HepG2 (cell line): ENCODE results near the gene MISP3. TPM values are rescaled to one million over a fixed set of nuclear protein-coding genes. Genes with fewer than 3 reads are reported as not detected.

Experiments
- AGO1 ChIP-seq: fragments of 200-400 bp; formaldehyde crosslinking; IDR thresholded peaks from 2 replicates; pipeline ENCODE4 v1.6.1; 2017; ENCODE audit warnings: mild to moderate bottlenecking, low read depth, low read length, moderate library complexity; ENCODE audit not compliant: poor library complexity, severe bottlenecking
- AGO2 ChIP-seq: fragments of 200-400 bp; formaldehyde crosslinking; optimal IDR thresholded peaks from 2 replicates; pipeline ENCODE3; 2017; ENCODE audit warnings: mild to moderate bottlenecking, low read depth, low read length, moderate library complexity
- ARID2 ChIP-seq: sonication (generic); formaldehyde crosslinking; IDR thresholded peaks from 2 replicates; pipeline ENCODE4 v1.8.1; 2022; ENCODE audit warnings: mild to moderate bottlenecking, missing genetic modification reagents, borderline replicate concordance
- ARNT2 ChIP-seq: sonication (generic); formaldehyde crosslinking; IDR thresholded peaks from 2 replicates; pipeline ENCODE4 v1.8.0; 2022; ENCODE audit warnings: mild to moderate bottlenecking, low read depth, missing genetic modification reagents, moderate library complexity
- ISX ChIP-seq: sonication (generic); formaldehyde crosslinking; conservative IDR thresholded peaks from 2 replicates; pipeline ENCODE4 v1.5.0; 2020; ENCODE audit warnings: missing genetic modification reagents
- NFKB2 ChIP-seq: sonication (generic); formaldehyde crosslinking; IDR thresholded peaks from 2 replicates; pipeline ENCODE4 v1.4.0; 2020; ENCODE audit warnings: missing genetic modification reagents, borderline replicate concordance
- NR2F6 ChIP-seq, 2 experiments: IDR thresholded peaks; 2 replicates each; pipeline ENCODE4 v1.6.1; 2016; ENCODE audit warnings: antibody characterized with exemption in 1 of 2, mild to moderate bottlenecking in 1 of 2
- RARG ChIP-seq: sonication (generic); formaldehyde crosslinking; IDR thresholded peaks from 2 replicates; pipeline ENCODE4 v1.4.0; 2020; ENCODE audit warnings: low read depth, mild to moderate bottlenecking, missing genetic modification reagents
- TAF1 ChIP-seq: sonication (generic); formaldehyde crosslinking; IDR thresholded peaks from 2 replicates; pipeline ENCODE4 v1.4.0; 2020; ENCODE audit warnings: missing genetic modification reagents
- YEATS4 ChIP-seq: sonication (generic); formaldehyde crosslinking; IDR thresholded peaks from 2 replicates; pipeline ENCODE4 v1.4.0; 2020; ENCODE audit warnings: missing genetic modification reagents, borderline replicate concordance
- ZBTB21 ChIP-seq: sonication (generic); formaldehyde crosslinking; IDR thresholded peaks from 2 replicates; pipeline ENCODE4 v1.4.0; 2020; ENCODE audit warnings: missing genetic modification reagents
- ZFX ChIP-seq: sonication (generic); formaldehyde crosslinking; IDR thresholded peaks from 2 replicates; pipeline ENCODE4 v1.4.0; 2020; ENCODE audit warnings: mild to moderate bottlenecking, low read depth, missing genetic modification reagents, moderate library complexity
- ZNF33B ChIP-seq: sonication (generic); formaldehyde crosslinking; IDR thresholded peaks from 2 replicates; pipeline ENCODE4 v1.5.1; 2020; ENCODE audit warnings: mild to moderate bottlenecking, missing genetic modification reagents
- ZNF354B ChIP-seq: sonication (generic); formaldehyde crosslinking; IDR thresholded peaks from 2 replicates; pipeline ENCODE4 v1.8.0; 2022; ENCODE audit warnings: mild to moderate bottlenecking, missing genetic modification reagents
- ZNF788 ChIP-seq: sonication (generic); formaldehyde crosslinking; IDR thresholded peaks from 2 replicates; pipeline ENCODE4 v1.5.0; 2020; ENCODE audit warnings: mild to moderate bottlenecking, missing genetic modification reagents, borderline replicate concordance
- ZSCAN30 ChIP-seq: sonication (generic); formaldehyde crosslinking; IDR thresholded peaks from 2 replicates; pipeline ENCODE4 v1.5.0; 2020; ENCODE audit warnings: mild to moderate bottlenecking, missing genetic modification reagents
- polyA plus RNA-seq, 8 experiments: library from polyadenylated mRNA; depleted of rRNA in 3 of 8; stranded (reverse) in 7 of 8; unstranded in 1 of 8; fragments of >200 nt; fragmentation: Illumina TruSeq in 4 of 8; extraction: Trizol in 4 of 8; gene quantifications; 2 replicates each; pipeline versions ENCODE4 v1.2.1 to v1.2.3, GENCODE V29; 2011 to 2016; ENCODE audit warnings: low read depth in 4 of 8, missing spikeins in 1 of 8, mixed read lengths in 1 of 8; ENCODE audit not compliant: insufficient read depth in 1 of 8
- total RNA-seq, 5 experiments: library from RNA; depleted of rRNA; stranded (reverse); fragments of >200 nt; fragmentation: Illumina TruSeq; extraction: Trizol; gene quantifications; 2 replicates each; pipeline ENCODE4 v1.2.3, GENCODE V29; 2016; ENCODE audit warnings: low read depth in 1 of 5
- TF ChIP-seq, protein P1 (sequence below): sonication (generic); formaldehyde crosslinking; IDR thresholded peaks from 2 replicates; pipeline ENCODE4 v1.4.0; 2020; ENCODE audit warnings: mild to moderate bottlenecking, low read depth, missing genetic modification reagents
- TF ChIP-seq, protein P2 (sequence below): sonication (generic); formaldehyde crosslinking; IDR thresholded peaks from 2 replicates; pipeline ENCODE4 v1.4.0; 2020; ENCODE audit warnings: missing genetic modification reagents
- TF ChIP-seq, protein P3 (sequence below): sonication (generic); formaldehyde crosslinking; IDR thresholded peaks from 2 replicates; pipeline ENCODE4 v1.4.0; 2020; ENCODE audit warnings: missing genetic modification reagents

MISP3 gene
- total and polyA plus RNA-seq, 2 of the 13 experiments (the other 11 are each of a cell fraction or from before 2014, with no cell fraction given), result 2.5 to 5.4 TPM

DNA sequence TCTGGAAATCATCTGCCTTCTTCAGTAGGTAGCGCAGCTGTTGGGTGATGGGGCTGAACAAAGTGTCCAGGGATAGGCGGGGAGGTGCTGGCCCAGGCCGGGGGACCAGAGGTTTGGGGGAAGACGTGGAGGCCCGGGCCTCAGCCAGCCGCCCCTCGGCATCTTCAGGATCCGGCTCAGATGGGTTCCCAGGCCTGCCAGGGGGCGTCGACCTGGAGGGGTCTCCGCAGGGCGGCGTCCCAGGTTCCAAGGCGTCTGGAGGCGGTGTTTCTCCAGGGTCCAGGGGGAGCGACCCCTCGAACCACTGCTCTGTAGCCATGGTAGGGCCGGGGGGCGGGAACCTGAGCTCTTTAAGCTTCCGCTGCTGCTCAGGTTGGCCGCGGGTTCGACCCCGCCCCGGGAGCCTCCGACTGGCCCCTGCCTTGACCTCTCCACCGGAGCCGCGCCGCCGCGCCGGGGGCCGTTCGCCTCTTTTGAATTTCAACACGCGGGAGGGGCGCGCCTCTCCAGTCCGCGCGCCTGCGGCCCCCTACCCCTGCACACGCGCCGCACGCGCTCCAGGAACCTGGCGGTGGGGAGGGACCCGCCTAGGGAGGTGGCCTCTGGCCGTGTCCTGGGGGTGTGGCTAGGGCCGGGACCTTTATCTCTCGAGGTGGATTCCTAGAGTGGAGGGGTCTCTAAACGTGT, 12.9 kb downstream of the MISP3 start, which contains the start of gene C19orf67 (continued):
- TF ChIP-seq, protein P1, sequence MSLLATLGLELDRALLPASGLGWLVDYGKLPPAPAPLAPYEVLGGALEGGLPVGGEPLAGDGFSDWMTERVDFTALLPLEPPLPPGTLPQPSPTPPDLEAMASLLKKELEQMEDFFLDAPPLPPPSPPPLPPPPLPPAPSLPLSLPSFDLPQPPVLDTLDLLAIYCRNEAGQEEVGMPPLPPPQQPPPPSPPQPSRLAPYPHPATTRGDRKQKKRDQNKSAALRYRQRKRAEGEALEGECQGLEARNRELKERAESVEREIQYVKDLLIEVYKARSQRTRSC, result no peak
- TF ChIP-seq, protein P2, sequence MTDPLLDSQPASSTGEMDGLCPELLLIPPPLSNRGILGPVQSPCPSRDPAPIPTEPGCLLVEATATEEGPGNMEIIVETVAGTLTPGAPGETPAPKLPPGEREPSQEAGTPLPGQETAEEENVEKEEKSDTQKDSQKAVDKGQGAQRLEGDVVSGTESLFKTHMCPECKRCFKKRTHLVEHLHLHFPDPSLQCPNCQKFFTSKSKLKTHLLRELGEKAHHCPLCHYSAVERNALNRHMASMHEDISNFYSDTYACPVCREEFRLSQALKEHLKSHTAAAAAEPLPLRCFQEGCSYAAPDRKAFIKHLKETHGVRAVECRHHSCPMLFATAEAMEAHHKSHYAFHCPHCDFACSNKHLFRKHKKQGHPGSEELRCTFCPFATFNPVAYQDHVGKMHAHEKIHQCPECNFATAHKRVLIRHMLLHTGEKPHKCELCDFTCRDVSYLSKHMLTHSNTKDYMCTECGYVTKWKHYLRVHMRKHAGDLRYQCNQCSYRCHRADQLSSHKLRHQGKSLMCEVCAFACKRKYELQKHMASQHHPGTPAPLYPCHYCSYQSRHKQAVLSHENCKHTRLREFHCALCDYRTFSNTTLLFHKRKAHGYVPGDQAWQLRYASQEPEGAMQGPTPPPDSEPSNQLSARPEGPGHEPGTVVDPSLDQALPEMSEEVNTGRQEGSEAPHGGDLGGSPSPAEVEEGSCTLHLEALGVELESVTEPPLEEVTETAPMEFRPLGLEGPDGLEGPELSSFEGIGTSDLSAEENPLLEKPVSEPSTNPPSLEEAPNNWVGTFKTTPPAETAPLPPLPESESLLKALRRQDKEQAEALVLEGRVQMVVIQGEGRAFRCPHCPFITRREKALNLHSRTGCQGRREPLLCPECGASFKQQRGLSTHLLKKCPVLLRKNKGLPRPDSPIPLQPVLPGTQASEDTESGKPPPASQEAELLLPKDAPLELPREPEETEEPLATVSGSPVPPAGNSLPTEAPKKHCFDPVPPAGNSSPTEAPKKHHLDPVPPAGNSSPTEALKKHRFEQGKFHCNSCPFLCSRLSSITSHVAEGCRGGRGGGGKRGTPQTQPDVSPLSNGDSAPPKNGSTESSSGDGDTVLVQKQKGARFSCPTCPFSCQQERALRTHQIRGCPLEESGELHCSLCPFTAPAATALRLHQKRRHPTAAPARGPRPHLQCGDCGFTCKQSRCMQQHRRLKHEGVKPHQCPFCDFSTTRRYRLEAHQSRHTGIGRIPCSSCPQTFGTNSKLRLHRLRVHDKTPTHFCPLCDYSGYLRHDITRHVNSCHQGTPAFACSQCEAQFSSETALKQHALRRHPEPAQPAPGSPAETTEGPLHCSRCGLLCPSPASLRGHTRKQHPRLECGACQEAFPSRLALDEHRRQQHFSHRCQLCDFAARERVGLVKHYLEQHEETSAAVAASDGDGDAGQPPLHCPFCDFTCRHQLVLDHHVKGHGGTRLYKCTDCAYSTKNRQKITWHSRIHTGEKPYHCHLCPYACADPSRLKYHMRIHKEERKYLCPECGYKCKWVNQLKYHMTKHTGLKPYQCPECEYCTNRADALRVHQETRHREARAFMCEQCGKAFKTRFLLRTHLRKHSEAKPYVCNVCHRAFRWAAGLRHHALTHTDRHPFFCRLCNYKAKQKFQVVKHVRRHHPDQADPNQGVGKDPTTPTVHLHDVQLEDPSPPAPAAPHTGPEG (CRISPR knock-in tag), result 0 out of 2 replicates have a peak, but pooled peaks have one; percentile 35
- TF ChIP-seq NFKB2 (peak; percentile 48; the same call in 1 of the 2 replicates), ZNF354B (CRISPR knock-in tag) (no peak), NR2F6 (IDR thresholded peaks at IDR 0.05) (no peak), NR2F6 (CRISPR knock-in tag; IDR thresholded peaks at IDR 0.05) (0 out of 2 replicates have a peak, but pooled peaks have one; percentile 9), AGO2 (peak; percentile 92), ZNF788 (CRISPR knock-in tag) (no peak), ISX (CRISPR knock-in tag) (no peak), ARID2 (CRISPR knock-in tag) (no peak), RARG (CRISPR knock-in tag) (no peak), ZBTB21 (CRISPR knock-in tag) (no peak), TAF1 (CRISPR knock-in tag) (no peak), ZSCAN30 (no peak), YEATS4 (CRISPR knock-in tag) (peak; percentile 48; the same call in 1 of the 2 replicates), ARNT2 (CRISPR knock-in tag) (no peak), ZFX (CRISPR knock-in tag) (peak; percentile 44), ZNF33B (CRISPR knock-in tag) (no peak), AGO1 (peak; percentile 58)
- TF ChIP-seq, protein P3, sequence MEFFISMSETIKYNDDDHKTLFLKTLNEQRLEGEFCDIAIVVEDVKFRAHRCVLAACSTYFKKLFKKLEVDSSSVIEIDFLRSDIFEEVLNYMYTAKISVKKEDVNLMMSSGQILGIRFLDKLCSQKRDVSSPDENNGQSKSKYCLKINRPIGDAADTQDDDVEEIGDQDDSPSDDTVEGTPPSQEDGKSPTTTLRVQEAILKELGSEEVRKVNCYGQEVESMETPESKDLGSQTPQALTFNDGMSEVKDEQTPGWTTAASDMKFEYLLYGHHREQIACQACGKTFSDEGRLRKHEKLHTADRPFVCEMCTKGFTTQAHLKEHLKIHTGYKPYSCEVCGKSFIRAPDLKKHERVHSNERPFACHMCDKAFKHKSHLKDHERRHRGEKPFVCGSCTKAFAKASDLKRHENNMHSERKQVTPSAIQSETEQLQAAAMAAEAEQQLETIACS, result peak; percentile 66
